Measurements from ENCODE around the gene CERT1.

- TF ChIP-seq CTCF (IDR thresholded peaks at IDR 0.05; ENCODE audit: low read depth, low read length, poor library complexity, severe bottlenecking) (no peak), EZH2phosphoT487 (IDR thresholded peaks at IDR 0.05; ENCODE audit: borderline replicate concordance, low read length) (no peak)
Observed at GRCh38 chr5:75475364-75475763, 36.1 kb downstream of the CERT1 start.
